OCI-LY7 (cell line): Measurements from ENCODE around the gene UNG.

ENCODE experiments used
- CTCF ChIP-seq: fragments of 200-600 bp; sonication (generic); conservative IDR thresholded peaks from 2 replicates; pipeline ENCODE4 v1.5.1; 2014; ENCODE audit warnings: mild to moderate bottlenecking, antibody characterized with exemption, low read length, moderate library complexity, mixed read lengths
- EZH2phosphoT487 ChIP-seq: fragments of 200-600 bp; sonication (generic); IDR thresholded peaks from 2 replicates; pipeline ENCODE4 v1.6.1; 2018; ENCODE audit warnings: low read depth, borderline replicate concordance, mild to moderate bottlenecking, mixed run types, antibody characterized with exemption, low read length, moderate library complexity, mixed read lengths

GRCh38 chr12:109102491-109102890 lies 5.1 kb downstream of the UNG start:
- TF ChIP-seq CTCF (no peak), EZH2phosphoT487 (no peak)
